ENCODE results near the gene NTM. TPM values are rescaled to one million over a fixed set of nuclear protein-coding genes. Genes with fewer than 3 reads are reported as not detected.

Gene NTM
- total RNA-seq, 1 experiment from 2014 or later, result 9.9 TPM

DNA sequence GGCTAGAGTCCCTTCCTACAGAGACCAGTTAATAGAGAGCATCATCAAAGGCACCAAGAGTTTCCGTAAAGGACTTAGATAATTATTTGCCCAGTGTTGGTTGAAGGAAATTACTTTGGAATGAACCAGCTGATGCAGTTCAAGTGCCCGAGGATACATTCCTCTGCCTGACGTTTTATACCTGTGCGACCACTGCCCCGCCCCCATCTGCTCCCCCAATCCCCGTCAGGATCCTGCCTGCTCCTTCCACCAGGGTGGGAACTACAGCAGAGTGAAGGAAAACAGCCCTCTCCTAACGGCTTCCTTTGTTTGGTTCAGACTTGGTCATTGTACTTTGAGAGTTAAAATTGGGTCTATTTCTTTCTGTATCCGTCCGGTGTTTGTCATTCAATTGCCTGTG is 761.5 kb downstream of the NTM start:
- H3K4me1 ChIP-seq (ENCODE audit: insufficient read depth, low read length), result no peaks in the 10 kb centered on the region
- no peak overlapping the region for H2BK120ac ChIP-seq (ENCODE audit: low read depth, low read length, poor library complexity, severe bottlenecking)
- no peak overlapping the region for H3K4ac ChIP-seq (ENCODE audit: low read depth, low read length)
- no peak overlapping the region for H2AK5ac ChIP-seq (ENCODE audit: insufficient read length, low read length)
- H3K27ac ChIP-seq (ENCODE audit: insufficient read length, low read depth, low read length), result no peak overlapping the region
- H3K27me3 ChIP-seq (ENCODE audit: insufficient read depth, low read length), result no peaks in the 10 kb centered on the region
- no peaks in the 10 kb centered on the region for H3K79me2 ChIP-seq (ENCODE audit: insufficient read depth, low read length)
- no peak overlapping the region for H3K14ac ChIP-seq (ENCODE audit: insufficient read depth, low read length)
- no peak overlapping the region for H3K18ac ChIP-seq (ENCODE audit: insufficient read length, low read depth, low read length)
- no peaks in the 10 kb centered on the region for H3K23me2 ChIP-seq (ENCODE audit: insufficient read length, low read depth, low read length, poor library complexity, severe bottlenecking)
- no peak overlapping the region for H2BK20ac ChIP-seq (ENCODE audit: low read depth, low read length, poor library complexity, severe bottlenecking)
- DNase-seq, result peak; percentile 67
- no peaks in the 10 kb centered on the region for H3K9me3 ChIP-seq (ENCODE audit: control insufficient read depth, low read depth, low read length)
- H3K79me1 ChIP-seq (ENCODE audit: insufficient read depth, low read depth, low read length, poor library complexity, severe bottlenecking), result no peaks in the 10 kb centered on the region
- Mint-ChIP-seq H3K27me3 (ENCODE audit: low read depth) (no peaks in the 10 kb centered on the region; the same call in none of the 2 replicates), H3K4me1 (peaks cover 29 to 34% of the 10 kb centered on the region in 2 experiments), H3K9me3 (no peaks in the 10 kb centered on the region), H3K27ac (no peak overlapping the region), H3K36me3 (ENCODE audit: insufficient read depth in 1 of 3, low read depth in 3 of 3) (no peaks in the 10 kb centered on the region), H3K4me3 (no peak overlapping the region)
- no peak overlapping the region for H3K23ac ChIP-seq (ENCODE audit: insufficient read length, low read depth, low read length)
- no peaks in the 10 kb centered on the region for H4K20me1 ChIP-seq (ENCODE audit: control insufficient read depth, insufficient read depth, insufficient read length)
- no peak overlapping the region for H4K5ac ChIP-seq (ENCODE audit: insufficient read length, low read depth, low read length)
- no peak overlapping the region for H2BK12ac ChIP-seq (ENCODE audit: insufficient read length, low read depth, low read length)
- H3K4me2 ChIP-seq (ENCODE audit: insufficient read depth, insufficient read length, low read length), result no peak overlapping the region
- H3K9ac ChIP-seq (ENCODE audit: extremely low read depth, insufficient read length, low read length), result no peak overlapping the region
- H4K91ac ChIP-seq (ENCODE audit: insufficient read length, low read depth, low read length), result no peak overlapping the region
- H3T11ph ChIP-seq (ENCODE audit: low read length), result no peak overlapping the region
- H3K56ac ChIP-seq (ENCODE audit: insufficient read length, low read depth, low read length), result no peak overlapping the region
- no CpG with 5 or more reads among the region's 9 CpGs for WGBS (ENCODE audit: extremely low coverage, insufficient read length, low lambda C conversion rate)
- no peak overlapping the region for H2BK5ac ChIP-seq (ENCODE audit: insufficient read length, low read length)
- H2AFZ ChIP-seq (ENCODE audit: low read length), result no peak overlapping the region
- TF ChIP-seq CTCF (conservative IDR thresholded peaks at IDR 0.05), result no peak
- no peak overlapping the region for H2BK15ac ChIP-seq (ENCODE audit: low read depth, low read length)
- no peak overlapping the region for H4K8ac ChIP-seq (replicated peaks; ENCODE audit: insufficient read length, low read depth, low read length)
